ENCODE results near the gene ABCC11.

ABCC11 gene

GRCh38 chr16:48247311-48247710 is at the start of gene ABCC11:
Gene ABCC11 (minus strand): TSS chr16:48247539. CDS start chr16:48231921, 15,618 bp downstream.
- no peak for DNase-seq (ENCODE audit: low read depth in 2 of 2)

- DNase-seq (ENCODE audit: low read depth in 2 of 2): no peak
These were observed 48.3 kb upstream of the ABCC11 start for GRCh38 chr16:48295488-48296281.

- no peak for DNase-seq (ENCODE audit: low read depth in 2 of 2)
These were observed 47.4 kb upstream of the ABCC11 start for GRCh38 chr16:48294724-48295123.

DNA sequence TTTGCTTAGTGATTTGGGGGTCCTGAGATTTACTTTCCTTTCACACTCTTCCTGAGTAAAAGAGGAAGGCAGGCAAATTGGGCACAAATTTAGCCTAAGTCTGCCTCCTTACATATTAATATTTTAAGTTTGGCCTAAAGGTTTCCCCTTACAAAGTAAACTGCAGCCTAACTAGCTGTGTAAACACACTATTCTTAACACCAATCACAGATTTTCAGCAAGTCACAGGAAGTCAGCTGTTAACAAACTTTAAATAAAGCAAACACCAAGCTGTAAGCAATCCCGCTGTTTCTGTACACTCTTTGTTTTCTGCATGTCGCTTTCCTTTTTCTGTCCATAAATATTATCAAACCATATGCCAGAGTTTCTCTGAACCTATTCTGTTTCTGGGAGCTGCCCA is 45.1 kb upstream of the ABCC11 start:
- no peak for DNase-seq (ENCODE audit: low read depth in 2 of 2)

DNA sequence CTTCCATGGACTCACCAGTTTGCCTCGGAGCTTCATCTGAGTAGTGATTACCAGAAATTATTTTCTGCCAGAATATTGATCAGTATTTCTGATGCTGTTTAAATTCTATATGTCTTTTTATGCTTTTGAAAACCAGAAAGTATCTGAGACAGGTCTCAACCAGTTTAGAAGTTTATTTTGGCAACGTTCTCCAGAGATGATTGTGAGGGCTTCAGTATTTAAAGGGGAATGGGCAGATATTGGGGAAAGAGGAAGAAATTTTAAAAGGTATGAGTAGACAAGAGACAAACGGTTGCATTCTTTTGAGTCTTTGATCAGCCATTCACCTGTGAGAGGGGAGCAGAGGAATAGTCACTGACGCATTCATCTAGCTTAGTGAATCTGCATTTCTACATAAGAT is 44.4 kb upstream of the ABCC11 start:
- no peak for DNase-seq (ENCODE audit: low read depth in 2 of 2)

DNA sequence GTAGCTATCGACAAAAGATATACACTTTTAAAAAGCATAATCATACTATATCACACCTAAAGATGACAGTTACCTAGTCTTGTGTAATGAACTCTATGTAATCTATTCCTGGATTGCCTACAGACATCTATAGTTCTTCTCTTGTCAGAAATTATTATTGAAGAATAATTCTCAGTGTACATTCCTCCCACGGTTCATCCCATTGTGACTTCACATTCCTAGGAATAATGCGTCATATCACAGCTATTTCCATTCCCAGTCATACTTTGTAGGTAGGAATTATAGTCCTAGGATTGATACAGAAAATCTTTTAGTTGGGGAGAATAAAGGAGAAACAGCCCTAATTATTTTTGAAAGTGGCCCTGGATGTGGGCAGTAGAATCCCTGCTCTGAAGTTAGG is 44.0 kb upstream of the ABCC11 start:
- DNase-seq (ENCODE audit: low read depth in 2 of 2): no peak

DNA sequence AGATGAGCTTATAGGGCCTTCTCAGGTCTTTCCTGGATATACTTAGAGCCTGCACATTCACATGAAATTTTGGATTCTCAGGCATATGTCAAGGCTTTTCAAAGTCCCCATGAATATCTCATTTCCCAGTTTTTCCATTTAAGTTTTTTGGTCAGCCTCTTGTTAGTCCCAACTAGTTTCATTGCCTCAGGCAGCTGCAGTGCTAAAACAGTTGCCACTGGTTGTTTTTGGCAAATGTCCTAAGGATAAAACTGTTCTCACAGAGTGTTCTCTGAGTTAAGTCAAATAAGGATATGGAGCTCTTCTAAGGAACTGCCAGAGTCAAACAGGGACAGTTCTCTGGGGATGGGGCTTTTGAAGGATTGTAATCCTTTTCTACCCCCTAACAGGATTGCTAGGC is 39.9 kb upstream of the ABCC11 start:
- no peak for DNase-seq (ENCODE audit: low read depth in 2 of 2)

GRCh38 chr16:48284772-48285409 is 37.6 kb upstream of the ABCC11 start:
- no peak for DNase-seq (ENCODE audit: low read depth in 2 of 2)

GRCh38 chr16:48282636-48283263 is 35.4 kb upstream of the ABCC11 start:
- DNase-seq (ENCODE audit: low read depth in 2 of 2): no peak

GRCh38 chr16:48280546-48280945 is 33.2 kb upstream of the ABCC11 start:
- DNase-seq (ENCODE audit: low read depth in 2 of 2): no peak

DNA sequence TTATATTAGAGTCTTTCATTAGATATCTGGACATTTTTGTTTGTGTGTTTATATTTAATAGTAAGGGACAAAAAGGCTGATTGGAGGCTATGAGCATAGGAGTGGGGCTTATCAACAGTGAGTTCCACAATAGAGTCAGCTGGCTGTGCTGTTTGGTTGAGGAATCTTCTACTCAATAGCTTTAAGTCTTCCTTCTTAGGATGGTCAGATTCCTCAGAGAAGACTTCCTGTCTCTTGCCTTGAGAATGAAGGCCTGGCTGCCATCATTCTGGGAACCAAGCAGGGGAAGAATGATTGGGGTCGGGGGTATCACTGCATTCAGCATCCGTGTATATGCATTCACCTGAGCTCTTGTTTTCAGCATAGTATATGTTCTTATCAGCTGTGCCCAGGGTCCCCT is 31.9 kb upstream of the ABCC11 start:
- DNase-seq (ENCODE audit: low read depth in 2 of 2): no peak

- DNase-seq (ENCODE audit: low read depth in 2 of 2): no peak
These were observed 29.8 kb upstream of the ABCC11 start for GRCh38 chr16:48277158-48277557.

DNA sequence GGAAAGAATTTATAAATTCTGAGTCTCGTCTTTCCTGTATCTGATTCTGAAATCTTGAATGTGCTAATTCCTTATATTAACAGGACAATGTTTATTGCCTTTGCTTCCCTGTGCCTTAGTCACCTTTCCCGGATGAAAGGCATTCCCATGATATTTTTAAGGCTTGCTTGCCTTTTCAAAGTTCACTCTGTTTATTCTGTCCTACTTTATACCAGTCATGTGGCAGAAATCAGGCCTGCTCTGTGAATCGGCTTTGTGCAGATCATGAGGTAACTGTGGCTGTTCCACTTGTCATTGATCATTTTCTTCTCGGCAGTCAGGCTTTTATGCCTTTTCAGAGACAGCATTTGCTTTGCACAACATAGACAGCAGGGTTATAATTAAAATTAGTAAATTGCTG is 28.8 kb upstream of the ABCC11 start:
- DNase-seq (ENCODE audit: low read depth in 2 of 2): no peak

- DNase-seq (ENCODE audit: low read depth in 2 of 2): no peak
These were observed 27.1 kb upstream of the ABCC11 start for GRCh38 chr16:48274476-48274875.

GRCh38 chr16:48272837-48273421 is 25.6 kb upstream of the ABCC11 start:
- DNase-seq (ENCODE audit: low read depth in 2 of 2): no peak

DNA sequence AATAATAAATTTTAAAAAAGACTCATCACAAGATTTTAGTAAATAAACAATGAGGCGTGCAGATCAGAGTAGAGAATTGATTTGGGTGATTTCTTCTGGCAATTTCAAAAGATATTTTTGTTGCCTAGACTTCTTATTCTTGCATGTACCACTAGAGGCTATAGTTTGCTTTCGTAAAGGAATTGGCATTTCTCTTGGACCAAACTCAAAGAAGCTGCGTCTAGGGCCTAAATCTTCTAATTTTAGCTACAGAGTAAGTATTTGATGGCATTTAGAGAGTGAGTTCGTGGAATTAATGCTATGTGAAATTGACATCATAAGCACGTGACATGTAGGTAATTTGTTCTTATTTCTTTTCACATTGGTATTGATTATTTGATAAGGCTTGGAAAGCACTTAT is 24.4 kb upstream of the ABCC11 start:
- no peak for DNase-seq (ENCODE audit: low read depth in 2 of 2)

- no peak for DNase-seq (ENCODE audit: low read depth in 2 of 2)
These were observed 21.7 kb upstream of the ABCC11 start for GRCh38 chr16:48269011-48269410.

- no peak for DNase-seq (ENCODE audit: low read depth in 2 of 2)
These were observed 15.3 kb upstream of the ABCC11 start for GRCh38 chr16:48262631-48263030.

- no peak for DNase-seq (ENCODE audit: low read depth in 2 of 2)
These were observed 14.2 kb upstream of the ABCC11 start for GRCh38 chr16:48261569-48261968.

- no peak for DNase-seq (ENCODE audit: low read depth in 2 of 2)
These were observed 9.3 kb upstream of the ABCC11 start for GRCh38 chr16:48256579-48257177.

DNA sequence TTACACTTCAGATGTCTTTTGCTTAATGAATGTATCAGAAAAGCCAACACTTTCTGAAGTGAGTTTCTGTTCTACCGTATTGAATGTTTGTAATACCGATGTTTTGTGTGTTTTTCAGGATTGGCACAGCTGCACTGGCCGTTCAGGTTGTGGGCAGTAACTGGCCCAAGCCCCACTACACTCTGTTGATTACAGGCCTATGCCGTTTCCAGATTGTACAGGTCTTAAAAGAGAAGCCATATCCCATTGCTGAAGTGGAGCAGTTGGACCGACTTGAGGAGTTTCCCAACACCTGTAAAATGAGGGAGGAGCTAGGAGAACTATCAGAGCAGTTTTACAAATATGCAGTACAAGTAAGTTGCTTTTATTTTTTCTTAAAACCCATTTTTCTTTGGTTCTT is 4.7 kb upstream of the ABCC11 start:
- DNase-seq (ENCODE audit: low read depth in 2 of 2): no peak

All from stimulated activated CD4-positive, alpha-beta T cell treated with anti-CD3 and anti-CD28 coated beads, Interleukin-1b, Interleukin-23, amount 100 ng/mL, for 1 hour (primary cell).